ENCODE data around the gene SLX4.

DNA sequence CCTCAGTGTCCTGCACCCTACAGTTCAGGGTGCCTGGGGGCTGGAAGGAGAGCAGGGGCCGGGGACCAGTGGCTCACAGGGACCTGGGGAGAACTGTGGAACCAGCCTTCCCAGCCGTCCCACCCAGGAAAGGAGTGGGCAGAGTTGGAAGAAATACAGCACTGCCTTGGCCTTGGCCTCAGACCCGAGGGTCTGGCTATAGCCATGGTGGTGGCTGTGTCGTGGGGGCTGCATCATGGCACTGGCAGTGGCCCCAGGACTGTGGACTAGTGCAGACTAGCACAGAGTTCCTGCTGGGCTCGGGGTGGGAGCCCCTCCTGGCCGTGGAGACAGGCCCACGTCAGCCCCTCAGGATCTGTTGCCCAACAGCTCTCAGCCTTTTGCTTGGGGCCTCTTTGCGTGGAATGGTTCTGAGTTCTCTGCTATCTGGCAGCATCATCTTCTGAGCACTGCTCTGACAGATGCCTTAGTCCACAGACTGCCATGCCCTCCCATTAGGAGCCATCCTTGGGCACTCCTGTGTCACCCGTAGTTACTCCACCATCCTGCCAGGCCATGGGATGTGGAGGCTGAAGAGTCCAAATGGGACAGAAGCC is 30.5 kb upstream of the SLX4 start:
- TF ChIP-seq, protein P1, sequence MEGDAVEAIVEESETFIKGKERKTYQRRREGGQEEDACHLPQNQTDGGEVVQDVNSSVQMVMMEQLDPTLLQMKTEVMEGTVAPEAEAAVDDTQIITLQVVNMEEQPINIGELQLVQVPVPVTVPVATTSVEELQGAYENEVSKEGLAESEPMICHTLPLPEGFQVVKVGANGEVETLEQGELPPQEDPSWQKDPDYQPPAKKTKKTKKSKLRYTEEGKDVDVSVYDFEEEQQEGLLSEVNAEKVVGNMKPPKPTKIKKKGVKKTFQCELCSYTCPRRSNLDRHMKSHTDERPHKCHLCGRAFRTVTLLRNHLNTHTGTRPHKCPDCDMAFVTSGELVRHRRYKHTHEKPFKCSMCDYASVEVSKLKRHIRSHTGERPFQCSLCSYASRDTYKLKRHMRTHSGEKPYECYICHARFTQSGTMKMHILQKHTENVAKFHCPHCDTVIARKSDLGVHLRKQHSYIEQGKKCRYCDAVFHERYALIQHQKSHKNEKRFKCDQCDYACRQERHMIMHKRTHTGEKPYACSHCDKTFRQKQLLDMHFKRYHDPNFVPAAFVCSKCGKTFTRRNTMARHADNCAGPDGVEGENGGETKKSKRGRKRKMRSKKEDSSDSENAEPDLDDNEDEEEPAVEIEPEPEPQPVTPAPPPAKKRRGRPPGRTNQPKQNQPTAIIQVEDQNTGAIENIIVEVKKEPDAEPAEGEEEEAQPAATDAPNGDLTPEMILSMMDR (IDR thresholded peaks at IDR 0.05; ENCODE audit: extremely low read depth in 1 of 2, insufficient read depth in 1 of 2, low read depth in 1 of 2, low read length in 2 of 2), result no peak
- TF ChIP-seq POLR2A (IDR thresholded peaks at IDR 0.05; ENCODE audit: low read depth, low read length), result no peak
- no peak for TF ChIP-seq MAX (IDR thresholded peaks at IDR 0.05; ENCODE audit: insufficient read depth, insufficient read length)
- TF ChIP-seq EZH2 (IDR thresholded peaks at IDR 0.05; ENCODE audit: borderline replicate concordance, low read depth, low read length, severe bottlenecking), result no peak
- TF ChIP-seq POLR2AphosphoS5 (IDR thresholded peaks at IDR 0.05; ENCODE audit: insufficient read depth, low read depth, low read length), result no peak
